Measurements from ENCODE around the gene LRRC10.

The LRRC10 gene

GRCh38 chr12:69610729-69611128 is at the start of gene LRRC10:
TSS of gene LRRC10 (minus strand) at chr12:69610907. CDS start at chr12:69610838, 69 bp downstream.
- DNase-seq (ENCODE audit: extremely low read depth in 1 of 2, low read depth in 1 of 2), result no peak

- DNase-seq (ENCODE audit: extremely low read depth in 1 of 2, low read depth in 1 of 2), result no peak
Observed at GRCh38 chr12:69660164-69660863, 49.6 kb upstream of the LRRC10 start.

DNA sequence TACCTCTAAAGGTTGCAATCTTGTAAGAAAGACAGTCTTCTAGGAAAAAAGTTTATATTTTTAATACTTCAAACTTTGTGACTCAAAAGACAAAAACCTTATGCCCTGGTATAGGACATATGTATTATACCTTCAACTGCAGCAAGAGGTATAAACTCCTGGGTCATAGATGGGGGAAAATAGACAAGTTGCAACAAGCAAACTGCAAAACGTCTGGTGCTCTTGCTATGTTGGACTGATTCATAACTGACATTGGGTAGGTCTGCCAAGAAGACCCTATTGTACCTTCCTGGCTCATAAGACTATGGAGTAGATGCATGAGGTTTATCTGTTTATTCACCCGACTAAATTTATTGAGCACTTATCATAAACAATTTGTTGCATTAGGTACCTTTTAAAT is 47.5 kb upstream of the LRRC10 start:
- DNase-seq (ENCODE audit: extremely low read depth in 1 of 2, low read depth in 1 of 2), result no peak

GRCh38 chr12:69657376-69658137 is 46.9 kb upstream of the LRRC10 start:
- no peak for DNase-seq (ENCODE audit: extremely low read depth in 1 of 2, low read depth in 1 of 2)

- no peak for DNase-seq (ENCODE audit: extremely low read depth in 1 of 2, low read depth in 1 of 2)
Observed at GRCh38 chr12:69655616-69656340, 45.1 kb upstream of the LRRC10 start.

GRCh38 chr12:69653703-69654102 is 43.0 kb upstream of the LRRC10 start:
- DNase-seq (ENCODE audit: extremely low read depth in 1 of 2, low read depth in 1 of 2), result no peak

DNA sequence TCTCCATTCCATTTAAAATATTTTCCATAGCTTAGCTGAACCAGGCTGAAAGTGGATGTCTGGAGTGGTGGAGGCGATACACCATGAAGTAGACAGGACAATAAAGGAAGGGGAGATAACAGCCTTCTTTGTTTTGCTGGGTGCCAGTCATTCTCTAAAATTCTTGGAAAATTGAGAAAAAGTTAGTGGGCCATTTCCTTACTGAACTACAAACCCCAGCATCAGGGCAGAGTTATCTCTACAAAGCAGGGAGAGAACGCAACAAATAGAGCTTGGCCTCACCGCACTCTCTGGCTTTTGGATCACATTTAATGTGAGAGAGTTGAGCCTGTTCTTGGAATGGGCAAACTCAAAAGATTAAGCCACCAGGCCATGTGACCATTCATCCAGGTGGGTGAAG is 41.2 kb upstream of the LRRC10 start:
- no peak for DNase-seq (ENCODE audit: extremely low read depth in 1 of 2, low read depth in 1 of 2)

- DNase-seq (ENCODE audit: extremely low read depth in 1 of 2, low read depth in 1 of 2), result no peak
Observed at GRCh38 chr12:69649529-69649928, 38.8 kb upstream of the LRRC10 start.

GRCh38 chr12:69648476-69648875 is 37.8 kb upstream of the LRRC10 start:
- DNase-seq (ENCODE audit: extremely low read depth in 1 of 2, low read depth in 1 of 2), result no peak

DNA sequence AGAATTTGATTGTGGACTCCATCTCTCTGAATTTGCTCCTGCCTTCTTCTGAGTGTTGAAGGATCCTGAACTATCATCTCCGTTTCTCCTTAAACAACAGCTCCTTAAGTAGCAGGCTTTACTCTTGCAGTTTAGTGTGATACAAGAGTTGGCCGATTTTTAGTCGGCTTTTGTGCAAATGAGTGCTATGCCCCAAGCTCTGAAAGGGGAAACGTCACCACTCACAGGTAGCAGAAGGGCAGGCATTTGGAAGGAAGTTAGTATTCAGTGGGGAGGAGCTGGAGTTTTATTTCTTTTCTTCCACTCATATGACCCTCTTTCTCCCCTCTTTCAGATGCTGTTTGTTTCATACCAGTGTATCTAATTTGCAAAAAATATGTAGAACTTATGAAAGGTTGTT is 36.5 kb upstream of the LRRC10 start:
- DNase-seq (ENCODE audit: extremely low read depth in 1 of 2, low read depth in 1 of 2), result no peak

DNA sequence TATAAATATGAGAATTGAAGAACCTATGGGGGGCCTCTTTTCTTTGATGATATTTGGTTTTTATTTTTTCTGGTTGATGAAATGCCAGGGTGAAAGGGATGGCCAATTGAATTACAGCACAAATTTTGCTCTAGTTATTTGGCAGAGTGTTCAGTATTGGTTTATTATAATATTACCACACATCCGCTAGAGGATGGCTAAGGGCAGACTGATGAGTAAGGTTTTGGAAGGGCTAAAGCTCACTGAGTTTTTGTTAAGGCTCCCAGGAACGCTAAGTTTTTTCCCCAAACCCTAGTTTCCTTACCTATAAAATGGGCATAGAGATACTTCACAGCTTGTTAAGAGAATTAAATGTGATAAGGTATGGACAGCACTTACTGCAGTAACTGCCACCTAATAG is 34.3 kb upstream of the LRRC10 start:
- no peak for DNase-seq (ENCODE audit: extremely low read depth in 1 of 2, low read depth in 1 of 2)

DNA sequence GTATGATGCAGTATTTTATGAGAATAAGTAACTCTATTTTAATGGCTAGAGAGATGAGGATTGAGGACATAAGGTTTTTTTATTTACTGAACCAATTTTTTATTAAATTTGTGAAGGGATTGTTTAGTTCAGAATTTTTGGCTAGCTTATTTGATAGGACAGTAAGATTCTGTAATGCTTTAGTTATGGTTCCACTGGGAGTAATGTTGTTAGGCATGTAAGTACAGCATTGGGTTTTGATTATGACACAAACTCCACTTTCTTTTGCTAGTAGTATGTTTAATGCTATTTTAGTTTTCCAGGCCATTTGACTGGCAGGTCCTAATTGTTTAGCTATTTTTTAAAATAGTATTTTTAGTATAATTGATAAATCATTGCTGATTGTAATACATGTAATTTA is 33.8 kb upstream of the LRRC10 start:
- DNase-seq (ENCODE audit: extremely low read depth in 1 of 2, low read depth in 1 of 2), result no peak

GRCh38 chr12:69642531-69642930 is 31.8 kb upstream of the LRRC10 start:
- DNase-seq (ENCODE audit: extremely low read depth in 1 of 2, low read depth in 1 of 2), result no peak

- DNase-seq (ENCODE audit: extremely low read depth in 1 of 2, low read depth in 1 of 2), result no peak
Observed at GRCh38 chr12:69641546-69641945, 30.8 kb upstream of the LRRC10 start.

DNA sequence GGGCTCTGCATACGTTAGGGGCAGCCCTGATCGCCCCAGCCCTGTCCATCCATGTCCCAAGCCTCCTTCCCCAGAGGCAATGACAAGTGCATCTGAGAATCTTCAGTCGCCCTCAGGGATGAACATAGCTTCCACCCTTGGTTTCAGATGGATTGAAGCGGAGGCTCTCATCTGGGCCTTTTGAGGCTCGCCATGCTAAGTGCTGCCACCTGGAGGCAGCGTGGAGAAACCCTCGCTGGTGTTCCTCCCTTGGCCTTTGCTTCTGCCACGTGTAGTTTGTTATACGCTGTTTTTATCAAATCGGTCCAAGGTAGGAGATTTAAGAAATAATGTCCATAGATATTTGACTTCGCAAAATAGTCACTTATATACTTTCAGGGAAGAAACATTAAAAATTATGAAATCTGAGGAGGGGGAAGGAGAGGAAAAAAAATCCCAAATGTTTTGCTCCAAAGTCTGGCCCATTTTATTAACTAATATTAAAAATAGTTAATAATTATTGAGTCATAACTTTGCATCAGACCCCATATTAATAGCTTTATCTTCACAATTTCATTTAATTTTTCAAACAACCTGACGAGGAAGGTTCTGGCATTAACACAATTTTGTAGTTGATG is 28.8 kb upstream of the LRRC10 start:
- peak; percentile 19 to 47 for DNase-seq (ENCODE audit: extremely low read depth in 1 of 2, low read depth in 1 of 2)

DNA sequence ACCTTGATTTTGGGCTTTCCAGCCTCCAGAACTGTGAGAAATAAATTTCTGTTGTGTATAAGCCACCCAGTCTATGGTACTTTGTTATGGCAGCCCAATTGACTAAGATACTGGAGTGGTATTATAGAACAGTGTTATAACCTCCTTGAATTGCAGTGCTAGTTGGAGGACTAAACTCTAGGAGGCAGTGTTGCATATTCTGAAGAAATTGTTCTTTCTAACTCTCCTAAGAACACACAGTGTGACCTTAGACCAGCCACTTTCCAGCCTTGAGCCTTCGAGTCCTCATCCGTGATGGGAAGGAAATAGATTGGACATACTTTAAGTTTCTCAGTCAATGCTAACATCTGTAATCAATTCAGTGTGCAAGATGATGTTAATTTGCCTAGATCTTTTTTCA is 22.4 kb upstream of the LRRC10 start:
- DNase-seq (ENCODE audit: extremely low read depth in 1 of 2, low read depth in 1 of 2), result no peak

DNA sequence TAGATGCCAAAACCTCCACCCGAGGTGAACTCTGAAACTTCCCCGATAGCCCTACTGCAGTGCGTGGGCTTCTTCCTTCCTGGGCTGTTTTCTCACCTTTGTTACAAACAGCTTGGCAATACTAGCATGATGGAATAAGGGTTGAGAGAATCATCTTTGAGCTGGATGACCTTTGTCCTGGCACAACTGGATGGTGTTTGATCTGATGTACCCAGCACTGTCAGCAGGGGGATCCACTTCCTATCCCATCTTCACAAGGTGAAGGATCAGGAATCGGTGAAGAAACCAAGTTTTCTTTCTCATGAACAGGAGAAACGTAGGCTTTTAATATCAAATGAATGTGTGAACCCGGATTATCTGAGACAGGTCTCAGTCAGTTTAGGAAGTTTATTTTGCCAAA is 19.5 kb upstream of the LRRC10 start:
- DNase-seq (ENCODE audit: extremely low read depth in 1 of 2, low read depth in 1 of 2), result no peak

GRCh38 chr12:69627501-69627900 is 16.8 kb upstream of the LRRC10 start:
- DNase-seq (ENCODE audit: extremely low read depth in 1 of 2, low read depth in 1 of 2), result no peak

GRCh38 chr12:69623970-69624369 is 13.3 kb upstream of the LRRC10 start:
- no peak for DNase-seq (ENCODE audit: extremely low read depth in 1 of 2, low read depth in 1 of 2)

DNA sequence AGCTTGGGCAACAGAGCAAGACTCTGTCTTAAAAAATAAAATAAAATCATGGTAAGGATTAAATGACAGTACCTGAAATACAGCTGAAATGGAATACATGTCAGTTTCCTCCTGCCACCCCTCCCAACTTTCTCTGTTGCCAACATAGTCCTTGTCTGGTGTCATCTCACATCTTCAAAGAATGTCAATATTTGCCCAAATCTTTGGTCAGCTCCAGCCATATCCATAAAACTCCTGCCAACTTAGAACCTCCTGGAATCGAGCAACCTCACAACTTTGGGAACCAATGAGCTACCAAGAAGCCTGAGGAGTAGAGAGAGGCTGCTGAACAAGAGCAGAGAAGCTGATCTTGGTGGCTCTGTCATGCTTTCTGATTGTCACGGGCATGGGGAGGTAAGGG is 10.8 kb upstream of the LRRC10 start:
- no peak for DNase-seq (ENCODE audit: extremely low read depth in 1 of 2, low read depth in 1 of 2)

DNA sequence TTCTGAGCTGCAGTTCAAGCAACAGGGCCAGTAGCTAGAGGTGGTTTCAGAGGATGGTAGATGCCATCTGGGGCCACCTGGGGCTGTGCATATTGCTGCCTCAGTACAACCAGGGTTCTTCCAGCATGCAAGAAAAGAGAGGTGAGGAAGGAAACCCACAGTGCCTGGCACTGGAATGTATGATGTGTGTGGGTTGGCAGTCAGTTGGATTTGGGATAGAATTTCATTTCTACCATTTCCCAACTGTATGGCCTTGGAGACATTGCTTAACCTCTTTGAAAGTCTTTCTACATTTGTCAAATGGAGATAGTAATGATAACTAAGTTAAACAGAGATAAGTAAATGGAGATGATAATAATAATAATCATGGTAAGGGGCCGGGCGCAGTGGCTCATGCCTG is 10.2 kb upstream of the LRRC10 start:
- DNase-seq (ENCODE audit: extremely low read depth in 1 of 2, low read depth in 1 of 2), result no peak
